Mucosa of gallbladder (tissue), 1 donor: ENCODE results near the gene WDR93. TPM values are rescaled to one million over a fixed set of nuclear protein-coding genes. Genes with fewer than 3 reads are reported as not detected.
"Not testable (repeated sequence)": the region's sequence is repeated elsewhere in the genome, so short reads cannot be mapped to it uniquely, and the experiment has no call there.

Experiments used
- DNase-seq: peaks from one replicate; pipeline ENCODE4 v3.0.0-alpha.2; 2020; ENCODE audit warnings: low spot score
- total RNA-seq: library from RNA; stranded (reverse); gene quantifications from one replicate; pipeline ENCODE4 v1.2.1, GENCODE V29; 2021
- donor health status: DM: no; HTN: no; CAD: no.

The WDR93 gene
- total RNA-seq, 1 donor from 2014 or later: 0.49 TPM

- no peak for DNase-seq
Observed at GRCh38 chr15:89769366-89769765, 78.8 kb downstream of the WDR93 start.

GRCh38 chr15:89770041-89770440, 79.4 kb downstream of the WDR93 start:
- DNase-seq: no peak

GRCh38 chr15:89772932-89773583, 82.4 kb downstream of the WDR93 start:
- no peak for DNase-seq

GRCh38 chr15:89774492-89774891, 83.9 kb downstream of the WDR93 start:
- no peak for DNase-seq

- no peak for DNase-seq
Observed at GRCh38 chr15:89775815-89776214, 85.2 kb downstream of the WDR93 start.

GRCh38 chr15:89776274-89777072, 85.9 kb downstream of the WDR93 start, which contains the start of gene MESP2:
MESP2 (plus strand) TSS chr15:89776332; CDS start chr15:89776358, 26 bp downstream.
- peak; percentile 85 for DNase-seq

GRCh38 chr15:89777073-89777751, 86.6 kb downstream of the WDR93 start:
- no peak for DNase-seq

GRCh38 chr15:89777782-89778380, 87.3 kb downstream of the WDR93 start:
- DNase-seq: no peak

GRCh38 chr15:89778861-89779260, 88.2 kb downstream of the WDR93 start:
- no peak for DNase-seq

- DNase-seq: no peak
Observed at GRCh38 chr15:89780601-89781000, 90.0 kb downstream of the WDR93 start.

GRCh38 chr15:89781055-89781454, 90.4 kb downstream of the WDR93 start:
- DNase-seq: no peak

- DNase-seq: peak; percentile 53
Observed at GRCh38 chr15:89781891-89782618, 91.4 kb downstream of the WDR93 start.

- not testable (repeated sequence) for DNase-seq
Observed at GRCh38 chr15:89782619-89782950, 92.0 kb downstream of the WDR93 start.

- DNase-seq: no peak
Observed at GRCh38 chr15:89783111-89783860, 92.7 kb downstream of the WDR93 start.

- DNase-seq: no peak
Observed at GRCh38 chr15:89783861-89784685, 93.5 kb downstream of the WDR93 start.

- DNase-seq: no peak
Observed at GRCh38 chr15:89784686-89784960, 94.0 kb downstream of the WDR93 start.

GRCh38 chr15:89785064-89785773, 94.6 kb downstream of the WDR93 start:
- DNase-seq: peak; percentile 83

- DNase-seq: no peak
Observed at GRCh38 chr15:89785774-89786140, 95.1 kb downstream of the WDR93 start.

GRCh38 chr15:89787944-89788343, 97.3 kb downstream of the WDR93 start:
- no peak for DNase-seq

GRCh38 chr15:89788585-89788984, 98.0 kb downstream of the WDR93 start:
- DNase-seq: not testable (repeated sequence)
